IMR-90 (cell line): ENCODE measurements around the gene RBMS3.

ENCODE experiments used
- CEBPB ChIP-seq: IDR thresholded peaks from 2 replicates; pipeline ENCODE4 v1.6.1; 2012; ENCODE audit warnings: low read depth, low read length, improper control_type of control experiment
- CTCF ChIP-seq: conservative IDR thresholded peaks from 2 replicates; pipeline ENCODE4 v1.5.1; 2012; ENCODE audit warnings: mild to moderate bottlenecking, low read depth, low read length, improper control_type of control experiment
- MAFK ChIP-seq: IDR thresholded peaks from 2 replicates; pipeline ENCODE4 v1.6.1; 2012; ENCODE audit warnings: low read depth, low read length, improper control_type of control experiment
- MAZ ChIP-seq: IDR thresholded peaks from 2 replicates; pipeline ENCODE4 v1.6.1; 2012; ENCODE audit warnings: low read depth, mild to moderate bottlenecking, low read length, improper control_type of control experiment, moderate library complexity, borderline replicate concordance
- MXI1 ChIP-seq: IDR thresholded peaks from 2 replicates; pipeline ENCODE4 v1.6.1; 2012; ENCODE audit warnings: low read depth, mild to moderate bottlenecking, low read length, moderate library complexity, borderline replicate concordance
- NFE2L2 ChIP-seq: fragments of 150-350 bp; IDR thresholded peaks from 2 replicates; pipeline ENCODE4 v1.6.1; 2016; ENCODE audit warnings: low read depth, mild to moderate bottlenecking, low read length
- POLR2A ChIP-seq: IDR thresholded peaks from 2 replicates; pipeline ENCODE4 v1.6.1; 2012; ENCODE audit warnings: mild to moderate bottlenecking, low read depth, low read length
- RAD21 ChIP-seq: IDR thresholded peaks from 2 replicates; pipeline ENCODE4 v1.6.1; 2012; ENCODE audit warnings: low read length, improper control_type of control experiment
- RCOR1 ChIP-seq: IDR thresholded peaks from 2 replicates; pipeline ENCODE4 v1.6.1; 2012; ENCODE audit warnings: mild to moderate bottlenecking, low read length, improper control_type of control experiment; ENCODE audit not compliant: insufficient replicate concordance
- USF2 ChIP-seq: fragments of 150-350 bp; IDR thresholded peaks from 2 replicates; pipeline ENCODE4 v1.6.1; 2017; ENCODE audit warnings: mild to moderate bottlenecking, antibody characterized with exemption, low read length, low read depth

DNA sequence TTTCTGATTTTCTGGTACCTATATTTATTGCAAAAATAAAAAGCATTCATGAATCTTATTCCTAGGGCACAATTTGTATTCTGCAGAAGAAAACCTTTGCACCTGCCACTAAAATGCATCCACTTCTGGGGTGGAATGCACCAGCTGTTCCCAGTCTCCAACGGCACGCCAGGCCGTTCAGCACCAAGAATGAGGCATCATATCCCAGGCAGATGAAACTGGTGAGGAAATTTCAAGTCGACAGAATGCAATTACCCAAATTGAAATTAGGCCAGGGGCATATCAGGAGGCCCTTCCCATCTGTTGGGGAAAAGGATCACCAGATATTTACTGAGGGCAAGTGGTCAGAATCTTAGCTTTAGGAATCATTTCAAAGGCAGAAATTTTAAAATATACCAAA lies 13.6 kb upstream of the RBMS3 start:
- TF ChIP-seq RCOR1 = no peak
- no peak for TF ChIP-seq CTCF
- no peak for TF ChIP-seq POLR2A
- no peak for TF ChIP-seq MAZ
- no peak for TF ChIP-seq MAFK
- TF ChIP-seq MXI1 = no peak
- no peak for TF ChIP-seq USF2
- no peak for TF ChIP-seq CEBPB
- TF ChIP-seq NFE2L2 = no peak
- no peak for TF ChIP-seq RAD21
